ENCODE results near the gene AMH. TPM values are rescaled to one million over a fixed set of nuclear protein-coding genes. Genes with fewer than 3 reads are reported as not detected.
A peak's percentile ranks its signal among the peaks of the same experiment; 100 is the strongest.

The AMH gene
- total RNA-seq, 1 donor from 2014 or later: 5.6 TPM

DNA sequence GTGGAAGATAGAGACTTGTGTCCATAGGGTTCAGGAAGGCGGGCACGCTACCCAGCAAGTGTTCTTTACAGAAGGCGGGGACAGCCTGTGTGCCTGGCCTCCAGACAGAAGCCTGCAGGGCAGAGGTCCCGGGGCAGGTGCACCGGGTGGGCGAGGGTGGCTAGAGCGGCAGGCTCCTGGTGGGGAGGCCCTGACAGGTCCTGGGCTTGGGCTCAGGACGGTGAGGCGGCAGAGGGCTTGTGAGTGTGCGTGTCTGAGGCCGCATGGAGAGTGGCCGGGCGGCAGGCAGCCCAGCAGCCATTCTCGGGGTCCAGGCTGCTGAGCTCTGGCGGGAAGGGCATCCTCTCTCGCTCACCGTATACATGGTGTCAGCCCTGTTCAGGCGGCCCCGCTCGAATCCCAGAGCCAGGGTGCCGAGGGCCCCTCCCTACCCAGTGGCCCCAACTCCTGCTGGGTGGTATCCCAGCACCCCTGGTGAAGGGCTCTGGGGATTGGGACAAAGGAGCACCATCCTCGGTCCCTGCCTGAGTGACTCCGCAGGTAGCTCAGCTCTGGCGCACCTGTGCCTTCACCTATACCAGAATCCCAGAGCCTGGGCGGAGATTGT, 3.0 kb upstream of the AMH start:
- no peaks in the 10 kb centered on the region for H3K9me3 Mint-ChIP-seq (ENCODE audit: unreplicated experiment)
- no peak overlapping the region for H3K27ac Mint-ChIP-seq (ENCODE audit: unreplicated experiment)
- H3K4me1 Mint-ChIP-seq (ENCODE audit: unreplicated experiment): peaks cover 13% of the 10 kb centered on the region
- H3K27me3 Mint-ChIP-seq (ENCODE audit: unreplicated experiment): peaks cover 5% of the 10 kb centered on the region
- TF ChIP-seq, protein P1, sequence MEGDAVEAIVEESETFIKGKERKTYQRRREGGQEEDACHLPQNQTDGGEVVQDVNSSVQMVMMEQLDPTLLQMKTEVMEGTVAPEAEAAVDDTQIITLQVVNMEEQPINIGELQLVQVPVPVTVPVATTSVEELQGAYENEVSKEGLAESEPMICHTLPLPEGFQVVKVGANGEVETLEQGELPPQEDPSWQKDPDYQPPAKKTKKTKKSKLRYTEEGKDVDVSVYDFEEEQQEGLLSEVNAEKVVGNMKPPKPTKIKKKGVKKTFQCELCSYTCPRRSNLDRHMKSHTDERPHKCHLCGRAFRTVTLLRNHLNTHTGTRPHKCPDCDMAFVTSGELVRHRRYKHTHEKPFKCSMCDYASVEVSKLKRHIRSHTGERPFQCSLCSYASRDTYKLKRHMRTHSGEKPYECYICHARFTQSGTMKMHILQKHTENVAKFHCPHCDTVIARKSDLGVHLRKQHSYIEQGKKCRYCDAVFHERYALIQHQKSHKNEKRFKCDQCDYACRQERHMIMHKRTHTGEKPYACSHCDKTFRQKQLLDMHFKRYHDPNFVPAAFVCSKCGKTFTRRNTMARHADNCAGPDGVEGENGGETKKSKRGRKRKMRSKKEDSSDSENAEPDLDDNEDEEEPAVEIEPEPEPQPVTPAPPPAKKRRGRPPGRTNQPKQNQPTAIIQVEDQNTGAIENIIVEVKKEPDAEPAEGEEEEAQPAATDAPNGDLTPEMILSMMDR (IDR thresholded peaks at IDR 0.05; ENCODE audit: unreplicated experiment): no peak
- H3K36me3 Mint-ChIP-seq (ENCODE audit: low read depth, unreplicated experiment): peaks cover 12% of the 10 kb centered on the region
- no peak for DNase-seq (ENCODE audit: low spot score)
- H3K4me3 Mint-ChIP-seq (ENCODE audit: unreplicated experiment): peak overlapping the region; percentile 56

DNA sequence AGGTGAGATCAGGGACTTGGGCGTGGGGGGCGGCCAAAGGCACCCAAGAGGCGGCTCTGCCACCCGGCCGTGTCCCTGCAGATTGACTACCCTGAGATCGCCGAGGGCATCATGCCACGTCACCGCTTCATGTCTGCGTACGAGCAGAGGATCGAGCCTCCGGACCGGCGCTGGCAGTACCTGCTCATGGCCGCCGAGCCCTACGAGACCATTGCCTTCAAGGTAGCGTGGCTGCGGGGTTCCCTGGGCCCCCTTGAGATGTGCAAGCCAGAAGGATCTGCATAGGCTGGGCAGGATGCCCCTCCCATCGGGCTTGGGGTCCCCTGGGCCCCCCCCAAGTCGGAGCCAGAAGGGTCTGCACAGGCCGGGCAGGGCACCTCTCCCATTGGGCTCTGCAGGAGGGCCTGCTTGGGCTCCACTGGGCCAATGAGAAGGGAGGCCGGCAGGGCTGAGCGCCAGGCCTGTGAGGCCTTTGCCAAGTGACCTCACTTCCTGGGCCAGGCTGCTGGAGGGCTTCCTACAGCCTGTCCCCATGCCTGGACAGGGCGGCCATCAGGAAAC, 2.2 kb upstream of the AMH start:
- TF ChIP-seq, protein P1 (IDR thresholded peaks at IDR 0.05; ENCODE audit: unreplicated experiment): no peak
- no peaks in the 10 kb centered on the region for H3K9me3 Mint-ChIP-seq (ENCODE audit: unreplicated experiment)
- peaks cover 12% of the 10 kb centered on the region for H3K36me3 Mint-ChIP-seq (ENCODE audit: low read depth, unreplicated experiment)
- peaks cover 6% of the 10 kb centered on the region for H3K4me1 Mint-ChIP-seq (ENCODE audit: unreplicated experiment)
- no peak for DNase-seq (ENCODE audit: low spot score)
- peaks cover 3% of the 10 kb centered on the region for H3K27me3 Mint-ChIP-seq (ENCODE audit: unreplicated experiment)
- no peak overlapping the region for H3K27ac Mint-ChIP-seq (ENCODE audit: unreplicated experiment)
- no peak overlapping the region for H3K4me3 Mint-ChIP-seq (ENCODE audit: unreplicated experiment)

DNA sequence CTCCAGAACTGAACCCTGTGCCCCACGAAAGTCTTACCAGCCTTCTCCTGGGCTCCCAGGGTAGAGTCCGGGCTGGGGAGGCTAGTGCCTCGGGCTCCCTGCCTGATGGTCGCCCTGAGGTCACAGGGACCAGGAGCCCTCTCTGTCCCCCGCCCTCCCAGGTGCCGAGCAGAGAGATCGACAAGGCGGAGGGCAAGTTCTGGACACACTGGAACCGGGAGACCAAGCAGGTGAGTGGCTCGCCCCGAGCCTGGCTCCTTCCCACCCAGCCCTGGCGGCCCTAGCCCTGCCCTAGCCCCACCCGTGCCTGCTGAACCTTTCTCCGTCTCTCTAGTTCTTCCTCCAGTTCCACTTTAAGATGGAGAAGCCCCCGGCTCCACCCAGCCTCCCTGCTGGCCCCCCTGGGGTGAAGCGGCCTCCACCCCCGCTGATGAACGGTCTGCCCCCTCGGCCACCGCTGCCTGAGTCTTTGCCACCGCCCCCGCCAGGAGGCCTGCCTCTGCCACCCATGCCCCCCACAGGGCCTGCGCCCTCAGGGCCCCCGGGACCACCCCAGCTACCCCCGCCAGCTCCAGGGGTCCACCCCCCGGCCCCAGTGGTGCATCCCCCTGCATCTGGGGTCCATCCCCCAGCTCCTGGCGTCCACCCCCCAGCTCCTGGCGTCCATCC, 1.6 kb upstream of the AMH start:
- Mint-ChIP-seq H3K4me1 (ENCODE audit: unreplicated experiment) (peaks cover 2% of the 10 kb centered on the region), H3K36me3 (ENCODE audit: low read depth, unreplicated experiment) (peaks cover 11% of the 10 kb centered on the region), H3K9me3 (ENCODE audit: unreplicated experiment) (no peaks in the 10 kb centered on the region), H3K4me3 (ENCODE audit: unreplicated experiment) (no peak overlapping the region), H3K27me3 (ENCODE audit: unreplicated experiment) (peaks cover 3% of the 10 kb centered on the region), H3K27ac (ENCODE audit: unreplicated experiment) (no peak overlapping the region)
- DNase-seq (ENCODE audit: low spot score): no peak
- TF ChIP-seq, protein P1 (IDR thresholded peaks at IDR 0.05; ENCODE audit: unreplicated experiment): no peak

DNA sequence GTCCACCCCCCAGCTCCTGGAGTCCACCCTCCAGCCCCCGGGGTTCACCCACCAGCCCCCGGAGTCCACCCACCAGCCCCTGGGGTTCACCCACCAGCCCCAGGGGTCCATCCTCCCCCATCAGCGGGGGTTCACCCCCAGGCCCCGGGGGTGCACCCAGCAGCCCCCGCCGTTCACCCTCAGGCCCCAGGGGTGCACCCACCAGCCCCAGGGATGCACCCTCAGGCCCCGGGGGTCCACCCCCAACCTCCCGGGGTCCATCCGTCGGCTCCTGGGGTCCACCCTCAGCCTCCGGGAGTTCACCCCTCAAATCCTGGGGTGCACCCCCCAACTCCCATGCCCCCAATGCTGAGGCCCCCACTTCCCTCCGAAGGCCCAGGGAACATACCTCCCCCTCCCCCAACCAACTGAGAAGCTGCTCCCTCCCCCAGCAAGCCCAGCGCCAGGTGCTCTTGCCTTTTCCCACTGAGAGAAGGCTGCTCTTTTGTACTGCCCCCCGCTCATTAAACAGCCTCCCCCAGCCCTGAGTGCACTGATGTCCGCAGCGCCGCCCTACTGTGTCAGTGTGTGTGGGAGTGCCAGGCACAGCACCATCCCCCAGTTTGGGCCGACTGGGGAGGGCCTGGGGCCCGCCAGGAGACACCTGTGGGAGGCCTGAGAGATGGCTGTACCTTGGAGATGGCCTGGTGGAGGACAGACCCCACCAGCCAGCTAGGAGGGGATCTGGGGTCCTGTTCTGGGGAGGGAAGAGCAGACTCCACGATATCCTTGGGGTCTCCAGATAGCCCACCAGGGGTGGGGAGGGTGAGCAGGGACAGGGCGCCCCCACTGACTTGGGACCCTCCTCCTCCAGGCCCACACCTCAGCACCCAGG, 750 bp upstream of the AMH start:
- Mint-ChIP-seq H3K4me3 (ENCODE audit: unreplicated experiment) (no peak overlapping the region), H3K27ac (ENCODE audit: unreplicated experiment) (no peak overlapping the region), H3K9me3 (ENCODE audit: unreplicated experiment) (no peaks in the 10 kb centered on the region), H3K36me3 (ENCODE audit: low read depth, unreplicated experiment) (peaks cover 9% of the 10 kb centered on the region), H3K27me3 (ENCODE audit: unreplicated experiment) (peaks cover 3% of the 10 kb centered on the region), H3K4me1 (ENCODE audit: unreplicated experiment) (no peaks in the 10 kb centered on the region)
- DNase-seq (ENCODE audit: low spot score): no peak
- TF ChIP-seq, protein P1 (IDR thresholded peaks at IDR 0.05; ENCODE audit: unreplicated experiment): no peak
